DMS153 treated with DMSO at 0.1 percent for 48 hours (cell line): ENCODE data around the gene MRPS2.
"Not testable (repeated sequence)": the region's sequence is repeated elsewhere in the genome, so short reads cannot be mapped to it uniquely, and the experiment has no call there.

Experiments
- DNase-seq: peaks from one replicate; lab custom pipeline; 2025; ENCODE audit not compliant: unreplicated experiment; lab: John Stamatoyannopoulos, UW

Gene MRPS2

GRCh38 chr9:135500525-135501260 is at the start of gene MRPS2:
TSS of gene MRPS2 (plus strand) at chr9:135500682. CDS start at chr9:135500711, 29 bp downstream.
- DNase-seq, result peak; percentile 39

GRCh38 chr9:135450956-135451355 is 49.5 kb upstream of the MRPS2 start:
- DNase-seq, result no peak

DNA sequence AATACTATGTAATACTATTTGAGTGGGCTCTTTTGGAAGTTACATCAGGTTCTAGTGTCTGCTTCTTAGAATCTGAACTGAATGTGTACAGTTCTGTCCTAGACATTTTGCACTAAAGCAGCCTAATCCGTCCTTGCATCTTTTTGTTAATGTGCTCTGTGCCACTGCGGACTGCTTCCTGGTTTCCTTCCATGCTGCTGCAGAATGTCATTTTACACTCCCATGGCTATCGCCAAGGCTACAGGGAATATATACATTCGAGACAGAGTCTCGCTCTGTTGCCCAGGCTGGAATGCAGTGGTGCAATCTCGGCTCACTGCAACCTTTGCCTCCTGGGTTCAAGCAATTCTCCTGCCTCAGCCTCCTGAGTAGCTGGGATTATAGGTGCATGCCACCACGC is 48.6 kb upstream of the MRPS2 start:
- DNase-seq, result not testable (repeated sequence)

- no peak for DNase-seq
Measured at GRCh38 chr9:135454737-135455136, 45.7 kb upstream of the MRPS2 start.

- DNase-seq, result no peak
Measured at GRCh38 chr9:135455401-135456030, 45.0 kb upstream of the MRPS2 start.

- no peak for DNase-seq
Measured at GRCh38 chr9:135456436-135457104, 43.9 kb upstream of the MRPS2 start.

DNA sequence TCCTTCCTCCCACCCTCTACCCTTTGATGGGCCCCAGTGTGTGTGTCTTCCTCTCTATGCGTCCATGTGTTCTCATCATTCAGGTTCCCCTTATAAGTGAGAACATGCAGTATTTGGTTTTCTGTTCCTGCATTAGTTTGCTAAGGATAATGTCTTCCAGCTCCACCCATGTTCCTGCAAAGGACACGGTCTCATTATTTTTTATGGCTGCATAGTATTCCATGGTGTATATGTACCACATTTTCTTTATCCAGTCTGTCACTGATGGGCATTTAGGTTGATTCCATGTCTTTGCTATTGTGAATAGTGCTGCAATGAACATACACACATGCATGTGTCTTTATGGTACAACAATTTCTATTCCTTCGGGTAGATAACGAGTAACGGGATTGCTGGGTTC is 42.0 kb upstream of the MRPS2 start:
- DNase-seq, result not testable (repeated sequence)

DNA sequence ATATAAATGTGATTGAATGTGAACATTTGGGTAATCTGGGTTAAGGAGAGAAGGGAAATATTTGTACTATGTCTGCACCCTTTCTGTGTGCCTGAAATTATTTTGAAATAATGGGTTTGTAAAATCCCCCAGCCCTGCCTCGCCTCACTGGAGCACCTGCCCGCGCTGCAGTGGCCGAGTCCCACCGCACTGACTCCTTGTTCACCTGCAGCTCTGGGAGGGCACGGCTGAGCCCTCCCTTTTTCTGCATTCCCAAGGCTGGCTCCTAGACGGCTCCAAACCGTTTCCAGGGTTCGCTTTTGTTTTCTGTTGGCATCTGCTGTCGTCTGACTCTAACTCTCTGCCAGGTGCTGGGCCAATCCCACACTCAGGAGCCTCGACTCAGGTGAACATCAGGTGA is 38.5 kb upstream of the MRPS2 start:
- DNase-seq, result no peak

- DNase-seq, result no peak
Measured at GRCh38 chr9:135463140-135463539, 37.3 kb upstream of the MRPS2 start.

DNA sequence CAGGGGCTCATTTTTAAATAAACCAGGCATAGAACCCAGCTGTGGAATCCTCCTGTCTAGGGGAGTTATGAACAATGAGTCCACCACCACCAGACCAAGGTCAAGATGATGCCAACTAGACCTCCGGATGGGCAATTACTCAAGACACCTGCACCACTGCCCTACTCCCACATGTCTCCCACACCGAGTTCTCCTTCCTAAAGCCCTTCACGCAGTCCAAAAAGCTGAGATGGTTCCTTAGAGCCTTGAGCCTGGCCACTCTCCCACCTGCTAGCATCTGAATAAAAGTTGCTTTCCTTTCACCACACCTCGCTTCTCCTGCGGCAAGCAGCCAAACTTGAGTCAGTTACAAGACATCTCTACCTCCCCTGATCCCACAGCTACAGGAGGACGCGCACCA is 36.3 kb upstream of the MRPS2 start:
- no peak for DNase-seq

DNA sequence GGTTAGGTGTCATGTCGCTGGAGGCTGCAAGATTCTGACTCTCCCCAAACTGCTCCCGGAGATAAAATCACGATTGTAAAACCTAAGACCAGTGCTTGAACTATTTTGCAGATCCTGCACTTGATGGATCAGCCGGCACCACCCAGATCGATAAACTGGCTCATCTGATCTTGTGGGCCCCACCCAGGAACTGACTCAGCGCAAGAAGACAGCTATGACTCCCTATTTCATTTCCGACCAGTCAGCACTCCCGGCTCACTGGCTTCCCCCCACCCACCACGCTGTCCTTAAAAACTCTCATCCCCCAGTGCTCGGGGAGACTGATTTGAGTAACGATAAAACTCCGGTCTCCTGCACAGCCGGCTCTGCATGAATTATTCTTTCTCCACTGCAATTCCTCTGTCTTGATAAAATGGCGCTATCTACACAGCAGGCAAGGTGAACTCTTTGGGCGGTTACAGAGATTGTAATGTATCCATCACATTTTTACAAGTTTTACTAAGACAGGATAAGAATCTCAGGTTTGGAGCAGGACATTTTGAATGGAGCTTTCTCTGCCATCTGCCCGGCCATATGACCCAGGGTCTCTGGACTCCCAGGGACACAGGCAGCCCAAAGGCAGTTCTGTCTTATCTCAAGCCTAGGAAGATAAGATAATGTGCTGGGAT is 31.5 kb upstream of the MRPS2 start:
- DNase-seq, result no peak

DNA sequence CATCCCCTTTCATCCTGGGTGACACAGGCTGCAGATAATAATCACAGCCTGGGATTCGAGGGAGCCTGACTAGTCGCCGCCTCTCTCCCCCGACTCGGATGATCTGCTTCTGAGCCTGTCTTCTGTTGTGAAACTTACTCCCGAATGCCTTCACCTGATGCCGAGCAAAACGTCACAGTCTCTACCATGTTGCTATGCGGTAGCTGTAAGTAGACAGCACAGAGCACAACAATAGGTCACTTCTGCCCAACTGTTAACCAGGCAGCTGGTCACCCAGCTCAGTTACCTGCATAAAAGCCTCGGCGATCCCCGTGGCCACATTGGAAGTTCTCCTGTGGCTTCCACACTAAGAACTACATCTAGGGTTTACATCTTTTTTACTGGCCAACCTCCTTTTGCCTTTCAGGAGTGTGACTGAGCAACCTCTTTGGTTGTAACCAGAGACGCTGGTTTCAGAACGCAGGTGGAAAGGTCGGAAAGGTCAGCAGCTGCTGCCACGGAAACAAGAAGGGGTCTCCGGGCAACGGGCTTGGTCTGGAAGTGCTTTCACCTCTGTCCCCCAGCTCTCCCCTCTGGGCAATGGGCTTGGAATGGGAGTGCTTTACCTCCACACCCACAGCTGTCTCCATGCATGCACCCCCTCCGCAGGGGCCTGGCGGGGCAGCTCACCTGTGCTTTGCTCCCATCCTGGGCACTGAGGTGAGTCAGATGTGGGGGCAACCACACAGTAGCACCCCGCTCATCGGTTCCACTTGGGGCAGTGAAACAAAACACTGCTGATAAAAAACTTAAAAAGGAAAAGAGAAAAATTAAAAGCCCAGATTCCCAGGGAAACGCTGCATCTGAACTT is 28.5 kb upstream of the MRPS2 start:
- no peak for DNase-seq

GRCh38 chr9:135473972-135474543 is 26.4 kb upstream of the MRPS2 start:
- no peak for DNase-seq

DNA sequence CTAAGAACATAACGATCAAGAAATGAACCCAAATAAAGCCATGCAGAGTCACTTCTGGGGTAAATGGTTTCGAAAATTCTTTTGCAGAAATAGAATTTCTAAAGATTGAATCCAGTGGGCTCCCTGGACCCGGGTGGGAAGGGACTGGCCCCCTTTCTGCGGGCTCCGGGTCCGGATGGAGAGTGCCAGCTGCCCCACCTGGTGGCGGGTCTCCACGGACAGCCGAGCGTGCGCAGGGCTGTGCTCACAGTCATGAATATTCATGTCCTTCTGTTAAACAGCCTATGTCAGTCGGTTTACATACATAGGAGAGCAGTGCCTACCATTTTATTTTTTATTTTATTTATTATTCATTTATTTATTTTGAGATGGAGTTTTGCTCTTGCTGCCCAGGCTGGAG is 25.6 kb upstream of the MRPS2 start:
- DNase-seq, result no peak

DNA sequence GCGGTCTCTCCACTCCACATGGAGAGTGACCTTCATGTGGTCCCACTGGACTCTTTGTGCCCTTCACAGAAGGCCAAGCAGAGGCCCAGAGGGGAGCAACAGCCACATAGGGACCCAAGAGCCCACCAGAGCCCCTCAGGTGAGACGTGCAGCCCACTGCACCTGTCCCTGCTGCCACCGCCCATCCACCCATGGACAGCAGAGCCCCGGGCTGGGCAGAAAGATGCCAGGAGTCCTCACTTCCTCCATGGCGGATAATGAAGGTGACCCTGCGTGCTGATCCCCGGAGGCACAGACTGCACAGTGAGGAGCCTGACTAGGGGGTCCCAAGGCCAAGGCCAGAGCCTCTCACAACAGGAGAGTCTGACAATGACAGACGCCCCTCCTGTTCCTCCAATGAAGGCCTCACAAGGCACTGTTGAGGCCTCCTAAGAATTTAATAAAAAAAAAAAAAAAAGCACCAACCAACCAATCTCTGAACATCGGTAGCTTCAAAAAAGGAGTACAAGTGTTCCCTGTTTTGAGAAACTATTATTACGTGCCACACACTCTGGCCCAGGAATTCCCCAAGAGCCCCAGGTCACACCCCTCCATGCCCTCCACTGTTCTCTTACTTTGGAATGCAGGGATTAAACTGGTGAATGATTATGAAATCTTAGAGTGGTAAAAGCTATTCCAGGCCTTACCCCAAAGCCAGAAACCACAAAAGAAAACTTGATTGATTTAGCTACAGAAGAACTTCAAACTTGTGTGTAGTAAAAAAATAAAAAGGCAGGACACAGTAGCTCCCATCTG is 23.7 kb upstream of the MRPS2 start:
- no peak for DNase-seq

GRCh38 chr9:135478191-135478590 is 22.3 kb upstream of the MRPS2 start:
- no peak for DNase-seq

GRCh38 chr9:135478829-135479468 is 21.5 kb upstream of the MRPS2 start:
- no peak for DNase-seq

DNA sequence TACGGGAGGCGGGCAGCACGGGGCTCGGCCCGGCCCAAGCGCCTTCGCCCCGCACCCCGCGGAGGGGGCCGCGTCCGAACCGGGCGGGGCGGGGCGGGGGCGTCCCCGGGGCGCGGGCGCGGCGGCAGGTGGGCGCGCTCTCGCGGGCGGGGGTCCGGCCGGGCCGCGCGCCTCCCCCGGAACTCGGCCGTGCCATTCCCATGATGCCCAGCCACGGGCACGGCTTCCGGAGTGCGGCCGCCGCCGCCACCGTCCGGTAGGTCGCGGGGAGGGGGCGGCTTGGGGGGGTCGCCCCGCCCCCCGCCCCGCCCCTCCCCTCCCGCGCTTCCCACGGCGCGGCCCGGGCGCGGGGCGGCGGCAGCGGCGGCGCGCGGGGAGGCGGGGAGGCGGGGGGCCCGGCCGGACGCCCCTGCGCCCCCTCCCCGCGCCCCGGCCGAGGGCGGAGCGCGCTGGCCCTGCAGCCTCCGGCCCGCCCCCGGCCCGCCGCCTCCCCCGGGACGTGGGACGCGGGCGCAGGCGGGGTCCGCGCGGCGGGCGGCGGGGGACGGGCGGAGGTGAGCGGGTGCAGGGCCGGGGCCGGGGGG is 20.9 kb upstream of the MRPS2 start, which contains the start of gene PPP1R26:
Gene PPP1R26, plus strand, starts transcription at position 314 of the 584 bp plus-strand sequence. CDS start 4,729 bp downstream, outside the sequence.
- no peak for DNase-seq
